ENCODE data around the gene RIMS4.

The RIMS4 gene

DNA sequence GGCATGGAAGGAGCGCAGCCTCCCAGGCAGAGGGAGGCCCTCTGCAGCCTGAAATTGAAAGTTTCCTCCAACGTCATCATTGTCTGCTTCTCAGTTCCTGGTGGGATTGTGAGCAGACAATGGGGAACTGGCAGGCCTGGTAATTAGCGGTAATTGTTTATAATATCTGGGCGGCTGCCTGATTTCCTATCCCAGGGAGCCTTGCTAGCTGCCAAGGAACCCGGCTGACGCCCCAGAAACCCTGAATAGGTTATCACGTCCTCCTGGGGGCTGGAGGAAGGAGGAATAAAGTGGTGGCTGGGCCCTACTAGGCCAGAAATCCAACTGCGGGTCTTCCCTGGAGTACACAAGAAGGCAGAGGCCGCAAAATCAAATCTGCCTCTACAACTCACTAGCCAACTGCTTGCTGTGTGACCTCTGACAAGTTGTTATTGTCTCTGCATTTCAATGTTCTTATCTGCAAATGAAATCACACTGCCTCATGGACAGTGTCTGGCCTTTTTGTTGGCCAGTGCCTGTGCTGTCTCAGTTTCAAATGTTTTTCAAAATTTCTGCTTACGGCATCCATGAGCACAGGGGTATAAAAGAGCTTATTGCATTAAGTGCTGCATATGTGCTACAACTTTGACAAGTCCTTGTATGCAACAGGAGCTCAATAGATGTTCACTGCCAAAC, 47.7 kb downstream of the RIMS4 start:
- DNase-seq (ENCODE audit: low read depth) = no peak

DNA sequence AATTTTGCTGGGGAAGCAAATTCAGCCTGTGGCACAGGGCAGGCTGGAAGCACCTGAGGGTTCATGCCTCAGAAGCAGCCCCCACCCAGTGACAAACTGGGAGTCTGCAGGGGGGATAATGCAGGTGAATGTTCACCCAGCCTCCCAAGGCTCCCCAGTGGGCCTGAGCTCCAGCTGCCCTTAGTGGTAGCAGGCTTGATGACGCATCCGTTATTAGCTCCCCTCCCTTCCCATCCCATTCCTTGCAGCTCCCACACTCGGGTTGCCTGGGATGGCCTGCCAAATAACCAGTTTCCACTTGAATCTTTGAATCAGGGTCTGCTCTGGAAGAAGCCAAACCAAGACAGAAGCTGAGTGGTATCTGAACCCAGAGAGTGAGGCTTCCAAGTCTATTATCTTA, 48.9 kb downstream of the RIMS4 start:
- no peak for DNase-seq (ENCODE audit: low read depth)

DNA sequence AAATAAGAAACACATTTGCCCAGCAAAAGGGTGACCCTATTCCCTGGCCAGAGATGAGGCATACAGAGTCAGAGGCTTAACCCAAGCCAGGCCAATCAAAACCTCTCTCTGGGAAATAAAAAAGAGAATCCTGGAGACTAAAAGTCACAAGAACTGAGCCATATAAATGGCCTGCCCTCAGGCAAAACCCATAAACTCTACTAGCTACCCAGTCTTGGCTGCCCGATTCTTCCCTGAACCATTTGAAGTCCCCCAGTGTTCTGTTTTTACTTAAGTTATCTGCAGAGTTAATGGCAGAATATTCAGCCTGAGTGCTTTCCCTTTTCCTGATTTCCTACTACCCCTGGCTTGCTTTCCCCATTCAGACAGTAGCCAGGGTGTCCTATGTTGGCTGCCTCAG, 50.8 kb downstream of the RIMS4 start:
- DNase-seq (ENCODE audit: low read depth) = no peak

DNA sequence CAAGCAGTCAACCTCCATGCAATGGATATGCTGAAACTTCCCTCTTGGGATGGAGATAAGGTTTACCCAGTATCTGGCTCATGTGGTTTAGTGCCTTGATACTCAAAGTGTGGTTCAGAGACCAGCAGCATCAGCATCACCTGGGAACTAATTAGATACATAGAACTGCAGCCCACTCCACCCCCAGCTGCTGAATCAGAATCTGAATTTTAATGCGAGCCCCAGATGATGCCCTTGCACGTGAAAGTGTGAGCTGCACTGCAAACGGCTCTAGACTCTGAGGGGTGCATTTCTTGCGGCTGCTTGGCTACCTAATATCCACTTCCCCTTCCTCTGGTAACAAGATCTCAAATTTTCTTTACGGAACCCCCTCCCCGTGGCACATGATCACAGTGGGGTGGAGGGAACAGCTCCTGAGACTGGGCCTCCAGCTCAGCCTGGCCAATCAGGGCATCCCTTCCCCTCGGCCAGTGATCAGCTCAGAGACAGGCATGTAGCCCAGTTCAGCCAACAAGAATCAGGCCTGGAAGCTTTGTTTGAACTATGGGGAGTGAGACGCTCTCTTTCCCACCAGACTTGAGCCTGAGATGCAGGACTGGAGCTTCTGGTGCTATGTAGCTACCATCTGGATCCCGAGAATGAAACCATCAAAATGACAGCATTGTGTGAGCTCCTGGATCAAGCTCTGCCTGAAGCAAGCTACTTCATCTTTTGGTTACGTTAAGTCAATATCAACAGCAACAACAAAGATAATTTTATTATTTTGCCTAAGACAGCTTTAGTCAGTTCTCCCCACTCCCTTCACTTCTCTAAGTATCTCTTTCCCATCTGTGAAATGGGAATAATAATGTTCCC, 51.9 kb downstream of the RIMS4 start:
- no peak for DNase-seq (ENCODE audit: low read depth)

DNA sequence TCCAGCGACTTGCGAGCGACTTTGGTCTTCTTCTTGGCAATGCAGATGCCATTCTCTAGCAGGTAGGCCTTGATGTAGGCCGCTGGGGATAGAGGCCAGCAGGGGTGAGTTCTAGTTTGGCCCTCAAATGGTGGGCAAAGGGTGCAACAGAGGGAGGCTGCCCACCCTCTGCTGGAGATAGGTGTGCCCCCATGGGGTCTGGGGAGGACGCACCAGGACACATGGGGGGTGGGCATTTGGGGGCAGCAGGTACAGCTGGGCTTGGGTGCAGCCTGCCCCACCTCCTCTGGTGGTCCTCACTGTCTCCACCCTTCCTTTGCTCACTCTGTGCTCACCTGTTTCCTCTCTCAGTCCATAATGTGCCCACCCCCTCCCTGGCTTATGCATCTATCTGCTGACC, 53.4 kb downstream of the RIMS4 start:
- no peak for DNase-seq (ENCODE audit: low read depth)

DNA sequence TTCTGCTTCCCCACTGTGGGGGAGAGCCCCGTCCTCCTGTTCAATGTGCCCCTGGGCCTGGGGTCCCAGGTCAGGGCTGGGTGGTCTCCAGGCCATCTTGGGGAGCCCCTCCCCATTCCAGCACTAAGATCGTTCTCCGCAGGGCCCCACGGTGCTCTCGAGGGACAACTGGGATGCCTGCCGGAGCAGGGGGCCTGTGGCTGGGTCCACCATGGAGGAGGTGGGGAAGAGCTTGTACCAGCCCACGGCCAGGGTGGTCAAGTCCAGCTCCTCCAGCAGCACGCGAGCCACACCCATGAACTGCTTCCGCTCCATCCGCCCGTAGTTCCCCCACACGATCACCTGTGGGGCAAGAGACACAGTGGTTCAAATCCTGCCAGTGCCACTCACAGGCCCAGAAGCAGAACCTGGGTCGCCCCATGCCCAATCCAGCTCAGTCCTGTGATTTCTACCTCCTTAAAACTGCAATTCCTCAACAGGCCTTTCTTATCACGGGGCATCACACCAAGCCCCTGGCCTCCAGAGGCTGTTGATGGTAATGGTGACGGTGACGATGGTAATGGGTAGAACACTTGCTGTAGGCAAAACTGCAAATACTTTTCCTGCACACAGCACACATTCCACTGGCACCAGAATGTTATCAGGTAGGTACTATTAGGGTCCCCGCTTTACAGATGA, 54.2 kb downstream of the RIMS4 start:
- DNase-seq (ENCODE audit: low read depth) = no peak

DNA sequence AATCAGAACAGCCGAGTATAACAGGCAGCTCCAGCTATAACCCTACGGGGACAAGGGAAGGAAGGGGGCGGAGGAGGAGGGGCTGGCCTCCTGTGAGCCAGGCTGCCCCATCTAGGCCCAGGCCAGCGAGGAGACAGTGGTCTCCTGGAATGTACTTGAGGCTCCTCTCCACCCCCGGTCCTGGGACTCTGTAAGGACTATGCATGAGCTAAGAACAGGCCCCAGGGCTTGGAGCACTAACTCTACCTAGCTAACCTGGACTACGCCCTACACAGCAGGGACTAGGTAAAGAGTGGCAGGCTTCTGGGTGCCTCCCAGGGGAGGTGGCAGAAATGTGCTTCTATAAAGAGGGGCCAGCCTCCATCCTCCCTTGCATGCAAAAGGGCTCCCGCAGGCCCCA, 55.8 kb downstream of the RIMS4 start:
- DNase-seq (ENCODE audit: low read depth) = no peak

DNA sequence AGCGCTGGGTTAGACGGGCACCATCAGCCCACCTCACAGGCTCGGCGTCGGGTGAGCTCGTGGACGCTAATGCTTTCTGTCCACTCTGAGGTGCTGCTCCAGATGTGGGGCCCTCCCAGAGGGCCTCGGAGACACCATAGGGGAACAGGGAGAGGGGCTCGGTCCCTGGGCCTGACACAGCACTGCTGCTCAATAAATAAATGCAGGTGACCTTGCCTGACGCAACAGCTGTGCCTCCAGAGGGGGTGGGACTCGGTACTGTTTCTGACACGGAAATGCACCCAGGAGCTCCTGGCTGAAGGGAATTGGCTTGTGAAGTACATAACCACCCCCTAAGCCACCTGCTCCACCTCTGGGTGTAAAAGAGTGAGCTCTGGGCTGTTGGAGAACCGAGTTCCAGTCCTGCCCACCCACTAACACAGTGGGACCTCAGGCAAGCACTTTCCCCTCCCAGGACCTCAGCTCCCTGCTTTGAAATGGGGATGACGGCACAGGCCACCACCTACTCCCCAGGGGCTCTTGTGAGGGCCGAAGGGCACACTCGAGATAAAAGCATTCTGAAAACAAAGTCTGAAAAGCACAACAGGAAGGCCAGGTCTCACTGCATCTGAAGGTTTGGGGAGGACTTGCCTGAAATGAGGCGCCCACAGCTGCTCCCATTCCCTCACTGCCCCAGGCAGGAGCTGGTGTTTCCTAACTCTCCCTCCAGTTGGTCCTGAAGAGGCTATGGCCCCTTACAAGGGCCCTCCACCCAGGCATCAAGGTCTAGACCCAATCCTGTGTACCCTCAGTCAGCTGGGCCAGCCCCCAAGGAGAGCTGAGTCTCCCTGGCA, 58.0 kb downstream of the RIMS4 start:
- no peak for DNase-seq (ENCODE audit: low read depth)

DNA sequence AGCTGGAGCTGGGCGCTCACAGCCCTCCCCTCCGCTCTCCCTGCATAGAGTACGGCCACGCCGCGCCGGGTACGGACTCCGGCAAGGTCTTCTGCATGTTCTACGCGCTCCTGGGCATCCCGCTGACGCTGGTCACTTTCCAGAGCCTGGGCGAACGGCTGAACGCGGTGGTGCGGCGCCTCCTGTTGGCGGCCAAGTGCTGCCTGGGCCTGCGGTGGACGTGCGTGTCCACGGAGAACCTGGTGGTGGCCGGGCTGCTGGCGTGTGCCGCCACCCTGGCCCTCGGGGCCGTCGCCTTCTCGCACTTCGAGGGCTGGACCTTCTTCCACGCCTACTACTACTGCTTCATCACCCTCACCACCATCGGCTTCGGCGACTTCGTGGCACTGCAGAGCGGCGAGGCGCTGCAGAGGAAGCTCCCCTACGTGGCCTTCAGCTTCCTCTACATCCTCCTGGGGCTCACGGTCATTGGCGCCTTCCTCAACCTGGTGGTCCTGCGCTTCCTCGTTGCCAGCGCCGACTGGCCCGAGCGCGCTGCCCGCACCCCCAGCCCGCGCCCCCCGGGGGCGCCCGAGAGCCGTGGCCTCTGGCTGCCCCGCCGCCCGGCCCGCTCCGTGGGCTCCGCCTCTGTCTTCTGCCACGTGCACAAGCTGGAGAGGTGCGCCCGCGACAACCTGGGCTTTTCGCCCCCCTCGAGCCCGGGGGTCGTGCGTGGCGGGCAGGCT, 60.1 kb downstream of the RIMS4 start:
- no peak for DNase-seq (ENCODE audit: low read depth)

DNA sequence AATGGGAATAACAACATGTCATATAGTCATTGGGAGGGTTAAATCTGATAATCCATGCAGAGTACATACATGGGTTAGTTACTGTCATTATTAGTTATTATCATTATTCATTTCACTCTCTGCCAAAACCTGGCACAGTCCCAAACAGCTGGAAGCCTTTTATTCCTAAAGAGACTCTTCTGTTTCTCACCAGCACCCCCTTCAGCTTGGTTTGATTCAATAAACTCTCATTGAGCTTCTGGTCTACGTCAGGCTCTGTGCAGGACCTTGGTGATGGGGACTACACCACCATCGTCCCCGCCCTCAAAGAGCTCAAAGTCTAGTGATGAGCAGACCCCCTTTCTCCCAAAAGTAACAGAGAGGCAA, 62.4 kb downstream of the RIMS4 start:
- no peak for DNase-seq (ENCODE audit: low read depth)

DNA sequence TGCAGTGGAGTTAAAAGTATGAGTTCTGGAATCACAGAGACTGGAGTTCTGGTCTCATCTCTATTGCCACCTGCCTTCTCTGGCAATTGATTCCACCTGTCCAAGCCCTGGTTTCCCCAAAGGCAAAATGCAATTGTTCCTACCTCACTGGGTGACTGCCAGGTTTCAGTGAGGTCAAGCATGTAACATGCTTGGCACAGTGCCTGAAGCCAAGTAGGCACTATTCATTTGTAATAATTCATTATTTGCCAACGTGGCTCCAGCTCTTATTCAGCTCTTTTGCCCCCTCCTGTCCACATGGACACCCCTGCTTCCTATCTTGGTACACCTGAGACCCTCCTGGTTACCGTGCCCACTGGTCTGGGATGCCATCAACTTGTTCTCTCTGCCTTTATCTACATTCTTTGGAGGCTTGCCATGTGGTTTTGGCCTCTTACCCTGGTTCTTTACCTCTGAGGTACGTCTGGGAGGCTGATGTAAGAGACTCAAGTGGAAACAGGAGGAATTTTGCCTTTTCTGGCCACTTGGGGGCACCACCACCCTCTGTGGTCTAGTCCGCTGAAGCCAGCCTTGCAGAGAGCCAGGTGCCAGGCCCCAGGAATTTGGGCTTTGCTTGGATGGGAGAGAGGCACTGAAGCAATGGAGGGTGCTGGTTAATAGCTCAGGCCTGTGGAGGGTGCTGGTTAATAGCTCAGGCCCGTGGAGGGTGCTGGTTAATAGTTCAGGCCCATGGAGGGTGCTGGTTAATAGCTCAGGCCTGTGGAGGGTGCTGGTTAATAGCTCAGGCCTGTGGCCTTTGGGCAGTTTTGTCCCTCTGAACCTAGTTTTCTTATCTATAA, 63.0 kb downstream of the RIMS4 start:
- peak; percentile 58 for DNase-seq (ENCODE audit: low read depth)

DNA sequence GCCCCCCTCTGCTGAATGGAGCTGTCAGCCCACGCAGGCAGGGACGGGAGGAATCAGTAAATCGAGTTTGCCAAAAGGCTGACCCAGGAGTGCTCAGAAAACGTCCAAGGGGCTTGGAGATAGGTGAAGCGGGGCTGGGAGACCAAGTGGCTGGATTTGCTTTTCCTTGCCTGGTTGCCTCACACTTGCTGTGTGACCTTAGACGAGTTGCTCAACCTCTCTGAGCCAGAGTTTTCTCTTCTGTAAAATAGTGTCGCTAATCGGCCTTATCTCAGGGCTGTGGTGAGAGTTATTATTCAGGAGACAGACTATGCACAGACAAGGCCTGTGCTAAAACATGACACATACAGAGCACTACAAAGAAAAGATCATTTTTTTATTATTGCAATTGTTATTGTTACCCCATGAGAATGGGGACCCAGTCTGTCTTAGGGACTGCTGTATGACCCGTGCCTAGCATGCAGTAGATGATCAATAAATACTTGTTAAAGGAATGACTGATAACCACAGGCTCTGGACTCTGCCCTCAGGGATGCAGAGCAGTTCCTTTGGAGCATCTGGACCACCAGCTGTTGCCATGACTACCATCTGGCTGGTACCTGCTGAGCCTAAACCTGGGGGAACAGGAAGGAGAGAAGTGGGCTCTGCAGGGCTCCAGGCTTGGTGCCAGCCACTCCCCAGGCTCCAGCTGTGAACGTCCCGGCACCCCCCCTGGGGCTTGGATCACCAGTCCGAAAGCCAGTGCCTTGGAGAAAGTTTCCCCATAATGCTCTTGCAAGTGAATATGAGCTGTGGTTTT, 63.8 kb downstream of the RIMS4 start:
- no peak for DNase-seq (ENCODE audit: low read depth)

DNA sequence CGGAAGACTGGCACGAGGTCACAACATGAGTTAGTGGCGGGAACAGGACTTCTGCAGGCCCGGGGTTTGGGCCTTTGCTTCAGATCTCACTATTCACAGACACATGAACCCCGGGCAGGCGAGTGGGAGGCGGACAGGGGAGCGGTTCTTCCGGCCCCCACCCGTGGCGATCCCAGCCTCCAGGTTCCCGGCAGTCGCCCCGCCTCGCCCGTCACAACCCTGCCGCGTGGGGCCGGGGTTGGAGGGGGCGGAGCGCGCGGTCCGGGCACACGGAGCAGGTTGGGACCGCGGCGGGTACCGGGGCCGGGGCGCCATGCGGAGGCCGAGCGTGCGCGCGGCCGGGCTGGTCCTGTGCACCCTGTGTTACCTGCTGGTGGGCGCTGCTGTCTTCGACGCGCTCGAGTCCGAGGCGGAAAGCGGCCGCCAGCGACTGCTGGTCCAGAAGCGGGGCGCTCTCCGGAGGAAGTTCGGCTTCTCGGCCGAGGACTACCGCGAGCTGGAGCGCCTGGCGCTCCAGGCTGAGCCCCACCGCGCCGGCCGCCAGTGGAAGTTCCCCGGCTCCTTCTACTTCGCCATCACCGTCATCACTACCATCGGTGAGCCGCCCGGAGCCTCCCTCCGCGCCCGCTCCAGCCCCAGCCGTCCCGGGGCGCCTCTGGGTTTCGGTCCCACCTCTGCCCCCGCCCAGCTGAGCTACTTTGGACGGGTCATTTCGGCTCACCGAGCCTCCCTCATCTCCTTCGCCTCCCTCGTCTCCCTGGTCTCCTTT, 64.6 kb downstream of the RIMS4 start, which contains the start of gene KCNK15:
Gene KCNK15 (plus strand): TSS at position 268 of the 769 bp plus-strand sequence. CDS start 46 bp downstream, at position 314.
- peak; percentile 33 for DNase-seq (ENCODE audit: low read depth)

DNA sequence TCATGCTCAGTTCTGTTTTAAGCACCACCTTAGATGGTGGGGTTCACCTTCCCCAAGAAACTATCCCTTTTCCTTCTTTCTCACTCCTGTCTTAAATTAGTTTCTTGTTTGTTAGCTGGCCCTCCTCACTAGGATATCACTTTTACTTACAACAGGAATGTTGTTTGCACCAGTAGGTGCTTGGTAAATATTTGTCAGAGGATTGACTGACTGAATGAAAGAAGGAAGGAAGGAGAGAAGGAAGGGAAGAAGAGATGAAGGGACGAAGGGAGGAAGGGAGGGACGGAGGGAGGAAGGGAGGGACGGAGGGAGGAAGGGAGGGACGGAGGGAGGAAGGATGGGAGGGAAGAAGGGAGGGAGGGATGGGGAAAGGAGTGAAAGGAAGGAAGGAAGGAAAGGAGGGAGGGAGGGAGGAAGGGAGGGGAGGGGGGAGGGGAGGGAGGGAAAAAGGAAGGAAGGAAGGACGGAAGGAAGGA, 65.2 kb downstream of the RIMS4 start:
- DNase-seq (ENCODE audit: low read depth) = no peak

DNA sequence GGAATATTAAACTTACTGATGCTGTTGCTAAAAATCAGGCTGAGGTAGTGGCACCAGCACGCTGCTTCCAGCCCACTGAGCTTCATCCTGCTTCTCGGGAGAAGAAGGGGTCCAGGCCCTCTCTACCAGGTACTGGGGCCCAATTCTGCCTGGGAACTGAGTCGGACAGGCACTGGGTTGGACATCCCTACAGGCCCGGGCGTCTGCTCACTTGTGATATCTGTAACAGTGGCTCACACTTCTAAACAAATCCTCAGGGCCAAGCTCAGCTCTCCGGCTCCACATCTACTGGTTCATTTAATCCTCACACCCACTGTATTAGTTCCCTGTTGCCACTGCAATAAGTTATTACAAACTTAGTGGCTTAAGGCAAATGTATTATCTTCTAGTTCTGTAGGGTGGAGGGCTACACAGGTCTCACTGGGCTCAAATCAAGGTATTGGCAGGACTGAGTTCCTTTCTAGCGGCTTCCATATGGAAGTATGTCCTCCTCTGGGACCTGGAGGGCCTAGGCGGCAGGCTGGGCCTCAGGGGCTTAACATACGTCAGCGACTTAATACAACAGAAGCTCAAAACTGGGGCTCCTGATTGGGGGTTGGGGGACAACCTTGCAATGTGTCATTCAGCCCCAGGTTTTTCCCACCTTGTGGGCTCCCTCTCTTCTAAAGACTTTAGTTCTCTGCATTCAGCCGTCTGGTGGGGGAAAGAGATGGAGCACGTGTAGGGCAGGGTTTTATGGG, 66.3 kb downstream of the RIMS4 start:
- no peak for DNase-seq (ENCODE audit: low read depth)

DNA sequence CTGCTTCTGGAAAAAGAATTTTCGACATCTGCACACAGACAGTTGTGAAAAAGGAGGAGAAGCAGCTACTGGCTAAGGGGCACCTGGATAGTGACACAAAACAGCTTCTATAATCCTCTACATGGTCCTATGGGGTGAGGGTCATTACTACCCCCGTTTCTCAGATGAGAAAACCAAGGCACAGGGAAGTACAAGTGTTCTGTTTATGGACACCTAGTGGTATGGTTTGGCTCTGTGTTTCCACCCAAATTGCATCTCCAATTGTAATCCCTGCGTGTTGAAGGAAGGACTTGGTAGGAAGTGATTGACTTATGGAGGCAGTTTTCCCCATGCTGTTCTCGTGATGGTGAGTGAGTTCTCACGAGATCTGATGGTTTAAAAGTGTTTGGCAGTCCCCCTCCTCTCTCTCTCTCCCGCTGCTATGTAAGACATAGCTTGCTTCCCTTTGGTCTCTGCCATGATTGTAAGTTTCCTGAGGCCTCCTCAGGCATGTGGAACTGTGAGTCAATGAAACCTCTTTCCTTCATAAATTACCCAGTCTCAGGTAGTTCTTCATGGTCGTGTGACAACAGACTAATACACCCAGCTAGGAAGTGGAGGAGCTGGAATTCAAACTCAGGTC, 67.2 kb downstream of the RIMS4 start:
- DNase-seq (ENCODE audit: low read depth) = no peak

DNA sequence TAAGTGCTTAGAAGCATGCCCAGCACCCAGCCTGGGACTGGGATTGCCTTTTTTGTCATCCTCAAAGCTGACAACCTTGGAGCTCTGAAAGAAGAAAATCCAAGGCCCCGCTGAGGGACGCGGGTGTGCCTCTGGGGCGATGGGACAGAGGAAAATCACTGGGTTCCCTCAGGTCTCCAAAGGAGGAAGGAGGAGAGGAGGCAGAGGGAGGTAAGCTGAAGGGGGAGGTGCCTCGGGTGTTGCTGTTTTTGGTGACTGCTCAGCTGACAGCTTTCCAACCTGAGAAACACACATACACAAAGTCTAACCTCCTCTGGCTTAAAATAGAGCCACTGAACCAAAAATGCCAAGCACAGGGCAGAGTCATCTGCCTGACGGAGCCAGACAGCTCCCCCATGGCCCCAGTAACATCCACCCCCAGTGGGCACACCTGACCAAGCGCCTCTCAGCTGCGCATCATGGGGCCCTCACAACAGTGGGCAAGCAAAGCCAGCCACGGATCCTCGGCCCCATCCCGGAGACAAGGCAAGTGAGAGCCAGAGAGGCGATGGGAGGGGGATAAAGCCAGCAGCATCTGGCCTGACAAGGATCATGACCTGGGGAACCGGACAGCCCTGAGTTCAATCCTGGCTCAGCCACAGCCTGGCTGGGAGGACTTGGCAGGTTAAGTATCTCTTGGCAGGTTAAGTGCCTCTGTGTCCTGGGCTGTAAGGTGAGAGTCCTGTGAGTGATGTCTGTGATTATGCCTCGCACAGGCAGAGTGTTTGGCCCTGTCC, 67.9 kb downstream of the RIMS4 start:
- no peak for DNase-seq (ENCODE audit: low read depth)

All from activated T-cell treated with anti-CD3 and anti-CD28 coated beads for 48 hours (primary cell).